NOMO-1 treated with DMSO at 0.1 percent for 48 hours (cell line): ENCODE results near the gene GALNT12.

Experiments
- DNase-seq: peaks from one replicate; lab custom pipeline; 2025; ENCODE audit not compliant: unreplicated experiment; lab: John Stamatoyannopoulos, UW

The GALNT12 gene, protein sequence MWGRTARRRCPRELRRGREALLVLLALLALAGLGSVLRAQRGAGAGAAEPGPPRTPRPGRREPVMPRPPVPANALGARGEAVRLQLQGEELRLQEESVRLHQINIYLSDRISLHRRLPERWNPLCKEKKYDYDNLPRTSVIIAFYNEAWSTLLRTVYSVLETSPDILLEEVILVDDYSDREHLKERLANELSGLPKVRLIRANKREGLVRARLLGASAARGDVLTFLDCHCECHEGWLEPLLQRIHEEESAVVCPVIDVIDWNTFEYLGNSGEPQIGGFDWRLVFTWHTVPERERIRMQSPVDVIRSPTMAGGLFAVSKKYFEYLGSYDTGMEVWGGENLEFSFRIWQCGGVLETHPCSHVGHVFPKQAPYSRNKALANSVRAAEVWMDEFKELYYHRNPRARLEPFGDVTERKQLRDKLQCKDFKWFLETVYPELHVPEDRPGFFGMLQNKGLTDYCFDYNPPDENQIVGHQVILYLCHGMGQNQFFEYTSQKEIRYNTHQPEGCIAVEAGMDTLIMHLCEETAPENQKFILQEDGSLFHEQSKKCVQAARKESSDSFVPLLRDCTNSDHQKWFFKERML

DNA sequence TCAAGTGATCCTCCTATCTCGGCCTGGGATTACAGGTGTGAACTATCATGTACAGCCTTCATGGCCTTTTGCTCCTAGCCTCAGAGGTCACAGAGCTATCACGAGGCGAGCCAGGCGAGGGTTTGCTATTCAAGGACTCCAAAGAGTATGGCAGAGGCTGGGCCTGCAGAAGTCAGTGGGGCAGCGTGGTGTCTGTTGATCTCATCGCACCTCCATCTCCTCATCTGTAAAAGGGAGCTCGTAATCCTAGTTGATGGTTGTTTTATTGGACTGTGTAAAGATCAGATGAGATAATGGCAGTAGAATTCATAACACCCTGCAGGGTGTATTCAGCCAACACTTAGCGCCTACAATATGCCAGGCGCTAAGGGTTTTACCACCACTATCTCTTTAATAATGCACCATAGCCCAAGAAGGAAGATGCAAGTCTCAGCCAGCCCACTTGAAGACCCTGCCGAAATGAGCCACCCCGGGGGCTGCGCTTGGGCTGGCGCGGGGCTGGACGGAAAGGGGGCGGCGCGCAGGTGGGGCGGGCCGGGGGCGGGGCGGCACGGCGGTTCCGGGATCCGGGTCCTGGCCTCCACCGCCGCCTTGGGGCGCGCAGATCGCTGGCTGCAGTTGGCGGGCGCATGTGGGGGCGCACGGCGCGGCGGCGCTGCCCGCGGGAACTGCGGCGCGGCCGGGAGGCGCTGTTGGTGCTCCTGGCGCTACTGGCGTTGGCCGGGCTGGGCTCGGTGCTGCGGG, at the start of gene GALNT12:
TSS of gene GALNT12 (plus strand) at position 601 of the 744 bp plus-strand sequence. CDS start at position 630, 29 bp downstream.
- peak; percentile 45 for DNase-seq

- no peak for DNase-seq
These were observed 47.2 kb upstream of the GALNT12 start for GRCh38 chr9:98760231-98760630.

DNA sequence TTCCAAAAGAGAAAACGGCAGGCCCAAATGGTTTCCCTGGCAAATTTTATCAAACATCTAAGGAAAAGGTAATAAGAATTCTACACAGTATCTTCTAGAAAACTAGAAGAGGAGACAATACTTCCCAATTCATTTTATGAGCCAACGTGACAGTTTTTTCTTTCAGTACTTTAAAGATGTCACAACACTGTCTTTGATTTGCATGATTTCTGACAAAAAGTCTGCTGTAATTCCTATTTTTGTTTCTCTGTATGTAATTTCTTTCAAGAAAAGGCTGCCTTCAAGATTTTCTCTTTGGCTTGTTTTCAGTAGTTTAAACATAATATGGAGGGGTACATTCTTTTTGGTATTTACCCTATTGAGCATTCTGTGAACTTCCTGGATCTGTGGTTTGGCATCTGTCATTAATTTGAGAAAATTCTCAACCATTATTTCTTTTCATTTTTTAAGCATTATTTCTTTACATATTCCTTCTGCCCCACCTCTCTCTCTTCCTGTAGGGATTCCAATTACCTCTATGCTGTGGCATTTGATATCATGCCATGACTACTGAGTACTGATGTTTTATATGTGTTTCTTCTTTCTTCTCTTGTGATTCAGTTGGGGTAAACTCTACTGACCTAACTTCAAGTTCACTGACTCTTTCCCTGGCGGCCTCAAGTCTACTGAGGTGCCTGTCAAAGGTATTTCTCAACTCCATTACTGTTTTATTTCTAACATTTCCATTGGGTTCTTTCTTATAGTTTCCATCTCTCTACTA, 43.3 kb upstream of the GALNT12 start:
- DNase-seq = peak; percentile 44

DNA sequence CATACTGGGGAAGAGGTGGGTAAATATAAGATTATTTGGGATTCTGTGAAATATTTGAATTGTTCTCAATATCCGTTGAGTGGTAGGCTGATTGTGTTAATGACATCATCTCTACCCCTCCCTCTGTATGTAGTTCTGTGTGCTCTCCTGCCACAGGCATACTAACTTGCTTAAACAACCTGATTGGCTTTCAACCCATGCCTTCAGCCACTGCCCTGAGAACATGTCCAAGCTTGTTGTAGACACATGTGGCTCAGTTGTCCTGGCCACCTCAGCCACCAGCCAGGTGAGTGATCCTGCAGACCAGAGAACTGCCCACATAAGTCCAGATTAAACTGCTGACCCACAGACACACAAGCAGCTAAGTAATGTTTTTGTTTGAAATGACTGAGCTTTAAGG, 42.2 kb upstream of the GALNT12 start:
- DNase-seq = no peak

GRCh38 chr9:98766586-98766985, 40.9 kb upstream of the GALNT12 start:
- DNase-seq = peak; percentile 62

DNA sequence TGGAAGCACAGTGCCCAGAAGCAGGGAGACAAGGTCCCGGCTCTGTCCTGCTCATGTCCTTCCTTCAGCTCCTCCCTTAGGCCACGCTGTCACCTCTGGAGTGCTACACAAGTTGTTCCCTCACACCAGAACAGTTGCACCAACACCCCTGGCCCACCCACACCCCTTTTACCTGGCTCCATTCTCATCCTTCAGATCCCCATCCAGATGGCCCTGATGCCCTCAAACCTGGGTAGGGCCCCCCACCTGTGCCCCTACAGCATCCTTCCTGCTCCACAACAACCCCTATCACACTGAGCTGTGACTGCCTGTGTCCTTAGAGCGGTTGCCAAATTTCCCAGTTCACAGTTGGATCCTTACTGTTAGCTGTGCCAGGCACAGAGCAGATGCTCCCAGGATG, 40.3 kb upstream of the GALNT12 start:
- no peak for DNase-seq

GRCh38 chr9:98767915-98768314, 39.6 kb upstream of the GALNT12 start:
- no peak for DNase-seq

DNA sequence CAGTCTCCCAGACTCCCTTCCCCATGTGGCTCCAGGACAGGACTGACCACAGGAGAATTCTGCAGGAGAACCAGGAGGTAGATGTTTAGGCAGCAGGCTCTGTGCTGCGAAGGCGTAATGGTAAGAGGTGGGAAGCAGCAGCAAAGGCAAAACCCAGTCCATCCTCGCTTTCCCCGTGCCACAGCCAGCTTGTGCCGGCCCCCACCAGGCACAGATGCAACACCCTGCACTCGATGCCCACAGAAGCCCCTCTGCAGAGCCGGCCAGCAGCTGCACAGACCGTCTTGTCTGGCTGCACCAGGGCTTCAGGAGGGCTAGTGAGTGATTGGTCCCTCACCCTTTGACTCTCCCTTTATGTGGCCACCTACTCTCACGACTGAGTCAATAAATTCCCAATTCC, 39.1 kb upstream of the GALNT12 start:
- no peak for DNase-seq

DNA sequence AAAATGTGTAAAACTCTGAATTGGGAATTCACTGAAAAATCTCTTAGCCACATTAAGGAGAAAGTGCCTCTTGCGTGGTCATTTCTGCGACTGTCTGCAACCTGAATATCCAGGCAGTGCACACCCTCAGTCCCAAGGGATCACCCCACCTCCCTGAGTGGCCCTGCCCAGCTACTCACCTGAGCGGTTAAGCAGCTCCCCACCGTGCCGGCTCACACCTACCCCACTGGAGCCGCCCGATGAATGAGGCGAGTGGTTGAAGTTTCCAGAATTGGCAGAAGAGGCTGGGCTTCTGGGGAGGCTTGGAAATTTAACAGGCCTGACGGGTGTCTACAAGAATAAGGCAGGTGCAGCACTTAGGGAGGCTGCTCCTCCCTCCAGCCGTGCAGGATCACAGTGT, 36.8 kb upstream of the GALNT12 start:
- DNase-seq = no peak

GRCh38 chr9:98771209-98771874, 36.1 kb upstream of the GALNT12 start:
- no peak for DNase-seq

GRCh38 chr9:98772364-98773155, 34.9 kb upstream of the GALNT12 start:
- no peak for DNase-seq

- DNase-seq = no peak
These were observed 33.7 kb upstream of the GALNT12 start for GRCh38 chr9:98773721-98774120.

GRCh38 chr9:98774746-98775145, 32.7 kb upstream of the GALNT12 start:
- no peak for DNase-seq

DNA sequence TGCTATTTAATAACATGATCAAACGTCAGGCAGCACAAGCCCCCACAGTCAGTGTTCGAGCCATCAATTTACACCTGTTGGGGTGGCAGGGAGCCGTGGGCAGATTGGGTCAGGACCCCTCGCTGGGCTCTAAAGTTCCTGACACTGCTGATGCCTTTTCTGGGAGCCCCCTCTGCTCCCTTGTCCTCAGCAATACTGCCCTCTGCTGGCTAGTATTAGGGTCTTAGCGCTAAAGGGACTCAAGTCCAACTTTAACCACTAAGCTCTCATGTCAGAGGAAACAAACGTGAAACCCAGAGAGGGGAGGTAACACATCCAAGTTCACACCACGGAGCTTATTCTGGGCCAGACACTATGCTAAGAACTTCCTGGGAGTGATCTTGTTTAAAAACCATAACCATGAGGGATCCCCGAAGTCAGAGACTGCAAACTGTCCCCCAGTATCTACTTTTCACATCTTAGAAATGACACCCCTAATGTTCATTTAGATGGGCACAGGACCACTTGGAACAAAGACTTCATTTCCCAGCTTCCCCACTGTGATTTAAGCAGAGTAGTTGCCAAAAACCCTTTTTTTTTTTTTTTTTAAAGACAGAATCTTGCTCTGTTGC, 31.5 kb upstream of the GALNT12 start:
- DNase-seq = peak; percentile 38

- DNase-seq = no peak
These were observed 29.9 kb upstream of the GALNT12 start for GRCh38 chr9:98777618-98778017.

- DNase-seq = no peak
These were observed 29.2 kb upstream of the GALNT12 start for GRCh38 chr9:98778251-98778650.

GRCh38 chr9:98778711-98779530, 28.5 kb upstream of the GALNT12 start:
- DNase-seq = no peak

GRCh38 chr9:98780059-98780749, 27.3 kb upstream of the GALNT12 start:
- DNase-seq = no peak
